Activated naive CD8-positive, alpha-beta T cell treated with anti-CD3 and anti-CD28 coated beads for 36 hours (primary cell): ENCODE measurements around the gene SLX9. TPM values are rescaled to one million over a fixed set of nuclear protein-coding genes. Genes with fewer than 3 reads are reported as not detected.

Experiments
- DNase-seq: peaks from one replicate; pipeline ENCODE4 v3.0.0; 2021
- H3K27ac Mint-ChIP-seq: one replicate; pipeline ENCODE4 v1.8.0; 2022; ENCODE audit warnings: mild to moderate bottlenecking, moderate library complexity, mixed read lengths
- H3K27me3 Mint-ChIP-seq: one replicate; pipeline ENCODE4 v1.8.0; 2022; ENCODE audit warnings: mild to moderate bottlenecking, mixed read lengths
- H3K36me3 Mint-ChIP-seq: one replicate; pipeline ENCODE4 v1.8.0; 2021; ENCODE audit warnings: mild to moderate bottlenecking, mixed read lengths
- H3K4me1 Mint-ChIP-seq: one replicate; pipeline ENCODE4 v1.8.0; 2021; ENCODE audit warnings: mixed read lengths
- H3K4me3 Mint-ChIP-seq: one replicate; pipeline ENCODE4 v1.8.0; 2022; ENCODE audit warnings: mild to moderate bottlenecking, moderate library complexity, mixed read lengths
- H3K9me3 Mint-ChIP-seq: one replicate; pipeline ENCODE4 v1.8.0; 2022; ENCODE audit warnings: mixed read lengths
- total RNA-seq, 2 experiments: library from RNA; stranded (reverse); gene quantifications; one replicate each; pipeline ENCODE4 v1.2.3, GENCODE V29; 2021

The SLX9 gene
- total RNA-seq, 2 experiments from 2014 or later = 85.9 to 93.6 TPM

DNA sequence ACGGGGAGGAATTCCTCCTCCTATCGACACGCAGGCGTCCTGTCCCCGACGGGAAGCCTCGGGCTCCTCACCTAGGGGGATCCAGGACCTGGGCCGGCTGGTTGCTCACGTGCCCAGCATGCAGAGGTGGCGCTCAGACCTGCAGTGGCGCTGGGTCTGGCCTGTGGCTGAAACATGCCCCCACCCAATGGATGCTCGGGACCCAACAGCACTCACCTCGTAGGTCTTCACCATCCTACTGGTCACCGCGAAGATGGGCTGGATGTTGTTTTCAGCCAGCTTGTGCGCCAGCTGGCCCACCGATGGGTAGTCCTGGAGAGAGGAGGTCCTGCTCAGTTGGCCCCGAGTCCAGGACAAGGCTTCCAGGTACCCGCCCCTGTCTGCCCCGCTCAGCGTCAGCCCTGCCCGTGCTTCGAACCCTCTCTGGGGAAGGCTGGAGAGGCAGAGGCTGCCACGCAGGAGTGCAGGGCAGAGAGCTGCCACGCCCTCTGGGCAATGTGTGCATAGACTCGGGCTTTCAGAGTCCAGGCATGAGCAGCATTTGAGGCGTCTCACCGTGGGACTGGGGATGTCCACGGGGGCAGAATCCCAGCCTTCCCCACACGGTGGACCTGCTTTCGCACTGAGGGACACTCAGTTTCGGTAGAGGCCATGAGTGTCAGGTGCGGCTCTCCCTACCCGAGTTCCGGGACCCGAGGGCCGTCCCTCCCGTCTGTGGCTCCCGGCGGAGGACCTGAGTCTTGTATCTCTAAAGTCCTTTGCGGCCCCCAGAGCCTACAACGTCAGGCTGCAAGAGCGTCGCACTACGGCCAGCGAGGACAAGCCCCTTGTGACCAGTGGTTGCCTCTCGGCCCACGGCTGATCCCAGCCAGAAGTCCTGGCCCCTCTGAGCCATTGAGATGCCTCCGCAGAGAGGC, 40.7 kb upstream of the SLX9 start:
- Mint-ChIP-seq H3K4me1 (no peaks in the 10 kb centered on the region), H3K27ac (no peak overlapping the region), H3K4me3 (no peak overlapping the region), H3K36me3 (peaks cover 28% of the 10 kb centered on the region), H3K9me3 (no peaks in the 10 kb centered on the region), H3K27me3 (no peaks in the 10 kb centered on the region)
- DNase-seq = no peak

DNA sequence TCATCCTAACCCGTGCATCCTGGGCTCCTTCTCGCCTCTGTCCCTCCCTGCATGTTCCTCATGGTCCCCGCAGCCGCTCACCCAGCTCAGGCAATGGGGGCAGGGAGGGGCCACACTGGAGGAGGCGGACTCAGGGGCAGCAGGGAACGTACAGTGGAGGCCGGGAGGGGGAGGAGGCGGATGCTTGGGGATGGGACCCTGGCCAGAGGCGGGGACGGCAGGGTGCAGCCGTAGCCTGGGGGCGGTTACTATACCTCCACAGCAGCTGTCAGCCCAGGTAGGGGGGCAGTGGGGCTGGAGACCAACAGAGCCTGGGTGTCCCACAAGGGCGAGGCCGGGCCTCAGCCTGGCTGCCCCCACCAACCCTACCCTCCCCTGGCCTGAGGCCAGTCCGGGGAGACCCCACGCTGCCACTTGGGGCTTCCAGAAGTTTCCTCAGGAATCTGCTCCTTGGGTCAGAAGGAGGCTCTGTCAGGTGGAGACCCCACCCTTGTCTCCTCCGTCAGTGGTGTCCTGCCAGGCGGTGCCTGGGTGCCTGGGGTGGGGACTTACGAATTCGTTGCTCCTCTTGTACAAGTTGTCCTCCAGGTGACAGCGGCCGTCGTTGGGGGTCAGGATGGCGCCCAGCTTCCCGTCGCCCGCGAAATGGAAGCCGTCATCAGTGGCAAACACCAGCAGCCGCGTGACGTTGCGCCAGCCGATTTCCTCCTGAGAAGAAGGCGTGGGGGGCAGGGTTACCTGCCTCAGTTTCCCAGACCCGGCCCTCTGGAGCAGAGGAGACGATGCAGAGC, 39.9 kb upstream of the SLX9 start:
- H3K27ac Mint-ChIP-seq = no peak overlapping the region
- no peaks in the 10 kb centered on the region for H3K4me1 Mint-ChIP-seq

DNA sequence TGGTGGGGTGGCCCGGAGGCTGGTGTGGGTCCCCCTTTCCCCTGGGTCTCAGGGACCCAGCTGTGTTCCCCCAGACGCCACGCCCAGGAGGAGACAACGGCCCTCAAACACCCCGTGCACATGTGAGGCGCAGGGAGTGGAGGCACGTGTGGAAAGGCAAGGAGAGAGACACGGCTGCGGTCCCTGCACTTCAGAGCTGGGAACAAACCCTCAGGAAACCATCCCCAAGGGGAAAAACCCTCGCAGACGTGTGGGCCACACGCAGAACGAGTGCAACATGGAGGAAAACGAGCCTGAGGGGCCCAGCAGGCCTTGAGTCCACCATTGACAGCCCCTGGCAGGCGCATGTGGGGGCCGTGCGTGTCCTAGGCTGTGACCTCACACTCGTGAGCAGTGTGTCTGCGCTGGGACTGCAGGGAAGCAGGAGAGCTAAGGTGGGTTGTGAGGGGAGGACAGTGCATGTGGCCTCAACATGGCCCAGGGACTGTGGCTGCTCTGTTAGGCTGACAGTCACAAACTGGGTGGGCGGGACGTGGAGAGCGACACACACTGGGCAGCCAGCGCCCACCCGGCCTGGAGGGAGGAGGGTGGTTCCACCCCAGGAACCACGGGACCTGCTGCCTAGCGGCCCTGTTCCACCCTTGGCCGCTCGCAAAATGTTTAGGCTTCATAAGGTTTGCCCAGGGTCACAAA, 39.1 kb upstream of the SLX9 start:
- Mint-ChIP-seq H3K36me3 (peaks cover 35% of the 10 kb centered on the region), H3K27ac (no peak overlapping the region)

More for the DNA sequence above, 39.9 kb upstream of the SLX9 start:
- Mint-ChIP-seq H3K27me3 (no peaks in the 10 kb centered on the region), H3K36me3 (peaks cover 35% of the 10 kb centered on the region), H3K4me3 (no peak overlapping the region), H3K9me3 (no peaks in the 10 kb centered on the region)
- DNase-seq = no peak

DNA sequence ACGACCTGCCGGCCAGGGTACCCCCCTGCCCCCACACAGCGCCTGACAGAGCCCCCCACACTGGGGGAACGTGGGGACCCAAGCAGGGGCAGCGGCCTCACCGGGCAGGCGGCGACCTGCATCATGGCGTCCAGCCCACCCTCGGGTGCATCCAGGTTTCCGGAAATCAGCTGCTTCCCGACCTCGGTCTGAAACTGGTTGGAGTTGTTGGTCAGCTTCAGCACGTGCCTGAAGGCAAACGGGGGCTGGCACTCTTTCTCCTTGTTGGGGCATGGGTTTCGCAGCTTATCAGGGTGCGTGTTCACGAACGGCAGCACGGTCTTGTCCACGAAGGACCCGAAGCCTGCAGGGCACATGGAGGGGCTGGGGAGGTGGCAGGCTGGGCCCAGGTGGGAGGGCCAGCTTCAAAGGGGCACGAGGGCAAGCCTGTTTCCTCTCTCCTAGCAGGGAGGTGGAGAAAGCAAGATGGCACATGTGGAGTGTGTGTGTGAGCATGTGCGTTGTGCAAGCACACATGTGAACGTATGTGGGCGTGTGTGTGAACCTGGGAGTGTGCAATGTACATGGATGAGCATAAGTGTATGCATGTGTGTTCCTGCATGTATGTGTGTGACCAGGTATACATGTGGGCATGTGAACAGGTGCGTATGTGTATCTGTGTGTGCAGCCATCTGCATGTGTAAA, 38.3 kb upstream of the SLX9 start:
- Mint-ChIP-seq H3K4me3 (no peak overlapping the region), H3K4me1 (no peaks in the 10 kb centered on the region), H3K27ac (no peak overlapping the region), H3K27me3 (no peaks in the 10 kb centered on the region), H3K36me3 (peaks cover 40% of the 10 kb centered on the region), H3K9me3 (no peaks in the 10 kb centered on the region)
- no peak for DNase-seq

More for the DNA sequence above, 39.1 kb upstream of the SLX9 start:
- H3K4me1 Mint-ChIP-seq = no peaks in the 10 kb centered on the region
- no peaks in the 10 kb centered on the region for H3K9me3 Mint-ChIP-seq
- no peak overlapping the region for H3K4me3 Mint-ChIP-seq
- H3K27me3 Mint-ChIP-seq = no peaks in the 10 kb centered on the region
- DNase-seq = no peak

- Mint-ChIP-seq H3K36me3 (peaks cover 41% of the 10 kb centered on the region), H3K9me3 (no peaks in the 10 kb centered on the region), H3K4me3 (no peak overlapping the region), H3K27ac (no peak overlapping the region), H3K27me3 (no peaks in the 10 kb centered on the region), H3K4me1 (peaks cover under 1% of the 10 kb centered on the region)
- DNase-seq = no peak
Measured at GRCh38 chr21:44902268-44903049, 37.4 kb upstream of the SLX9 start.

DNA sequence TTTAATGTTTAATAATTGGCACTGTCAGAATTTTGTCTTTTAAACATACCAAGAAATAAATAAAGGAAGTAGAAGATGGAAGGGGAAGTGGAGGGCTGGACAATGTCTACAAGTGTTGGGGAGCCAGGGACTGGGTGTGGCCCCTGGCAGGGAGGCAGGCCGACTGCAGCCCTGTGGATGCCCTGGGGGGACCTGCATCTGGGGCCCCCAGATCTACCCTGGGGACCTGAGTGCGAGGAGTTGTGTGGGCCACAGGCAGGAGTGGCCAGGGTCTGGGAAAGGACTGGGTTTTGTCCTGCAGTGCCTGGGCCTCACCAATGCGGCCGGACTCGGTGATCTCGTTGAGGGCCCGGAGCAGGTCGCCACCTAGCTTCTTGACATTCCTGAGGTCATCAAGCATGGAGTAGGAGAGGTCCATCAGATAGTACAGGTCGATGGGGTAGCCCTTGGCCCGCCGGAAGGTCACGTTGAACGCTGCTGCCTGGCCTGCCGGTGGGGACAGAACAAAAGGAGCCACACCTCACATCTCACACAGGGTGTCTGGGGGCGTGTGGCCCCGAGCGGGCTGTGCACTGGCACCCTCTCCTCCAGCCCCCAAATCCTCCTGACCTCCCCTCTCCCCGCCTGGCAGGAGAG, 36.7 kb upstream of the SLX9 start:
- Mint-ChIP-seq H3K27ac (no peak overlapping the region), H3K27me3 (no peaks in the 10 kb centered on the region), H3K36me3 (peaks cover 41% of the 10 kb centered on the region), H3K4me1 (peaks cover 7% of the 10 kb centered on the region), H3K9me3 (no peaks in the 10 kb centered on the region), H3K4me3 (no peak overlapping the region)
- no peak for DNase-seq

- Mint-ChIP-seq H3K9me3 (no peaks in the 10 kb centered on the region), H3K27ac (no peak overlapping the region), H3K4me1 (peaks cover 11% of the 10 kb centered on the region), H3K27me3 (no peaks in the 10 kb centered on the region), H3K4me3 (no peak overlapping the region), H3K36me3 (peaks cover 40% of the 10 kb centered on the region)
- no peak for DNase-seq
Measured at GRCh38 chr21:44903689-44904088, 36.1 kb upstream of the SLX9 start.

GRCh38 chr21:44904141-44904923, 35.5 kb upstream of the SLX9 start:
- no peak for DNase-seq
- peak overlapping the region; percentile 8 for H3K27ac Mint-ChIP-seq
- no peaks in the 10 kb centered on the region for H3K9me3 Mint-ChIP-seq
- H3K27me3 Mint-ChIP-seq = no peaks in the 10 kb centered on the region
- peaks cover 43% of the 10 kb centered on the region for H3K36me3 Mint-ChIP-seq
- peaks cover 17% of the 10 kb centered on the region for H3K4me1 Mint-ChIP-seq
- no peak overlapping the region for H3K4me3 Mint-ChIP-seq

DNA sequence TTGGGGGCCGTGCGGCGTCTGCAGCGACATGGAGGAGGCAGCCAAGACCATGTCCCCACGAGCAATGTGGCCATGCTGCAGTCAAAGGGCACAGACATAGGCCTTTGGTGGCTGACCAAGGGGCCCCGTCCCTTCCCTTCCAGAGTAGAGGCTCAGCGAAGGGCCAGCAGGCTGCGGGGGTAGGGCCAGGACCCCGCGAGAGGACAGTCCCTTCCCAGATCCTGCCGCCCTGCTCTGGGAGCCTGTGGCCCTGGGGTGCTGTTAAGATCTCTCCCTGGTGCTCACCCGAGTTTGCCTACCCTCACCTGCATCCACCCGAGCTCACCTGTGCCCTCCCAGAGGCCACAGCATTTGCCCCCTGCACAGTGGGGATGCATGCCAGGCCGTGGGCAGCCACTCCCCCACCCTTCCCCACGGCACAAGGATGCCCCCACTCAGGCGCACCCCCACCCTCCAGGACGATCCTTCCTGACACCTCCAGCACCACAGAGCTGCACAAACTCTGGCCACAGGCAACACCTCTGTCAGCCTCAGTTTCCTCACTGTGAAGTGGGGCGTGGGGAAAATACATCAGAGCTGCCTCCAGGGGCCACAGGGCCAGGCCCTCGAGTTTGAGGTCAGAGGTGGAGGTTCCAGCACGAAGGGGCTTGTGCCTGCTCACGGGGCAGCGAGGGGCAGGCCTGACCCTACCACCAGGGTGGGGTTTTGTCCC, 34.7 kb upstream of the SLX9 start:
- peaks cover 23% of the 10 kb centered on the region for H3K4me1 Mint-ChIP-seq
- no peak for DNase-seq
- H3K4me3 Mint-ChIP-seq = no peak overlapping the region
- no peaks in the 10 kb centered on the region for H3K27me3 Mint-ChIP-seq
- no peaks in the 10 kb centered on the region for H3K9me3 Mint-ChIP-seq
- H3K36me3 Mint-ChIP-seq = peaks cover 49% of the 10 kb centered on the region
- H3K27ac Mint-ChIP-seq = no peak overlapping the region

DNA sequence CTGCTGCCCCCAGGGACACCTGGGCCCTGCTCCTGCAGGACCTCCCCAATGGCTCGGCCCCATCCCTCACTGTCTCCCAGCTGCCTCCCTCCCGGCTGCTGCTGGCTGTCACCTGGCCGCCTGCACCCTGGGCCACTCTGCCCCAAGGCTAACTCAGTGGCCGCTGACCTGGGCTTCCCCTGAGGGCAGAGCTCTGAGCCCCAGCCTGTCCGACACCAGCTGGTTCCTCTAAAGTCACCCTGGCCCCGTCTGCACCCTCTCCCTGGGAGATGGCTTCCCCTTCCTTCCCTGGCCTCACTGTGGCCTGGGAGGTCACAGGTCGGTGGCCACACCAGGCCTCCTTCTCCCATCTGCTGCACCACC, 34.1 kb upstream of the SLX9 start:
- Mint-ChIP-seq H3K36me3 (peaks cover 48% of the 10 kb centered on the region), H3K4me1 (peaks cover 27% of the 10 kb centered on the region), H3K27me3 (no peaks in the 10 kb centered on the region), H3K9me3 (no peaks in the 10 kb centered on the region), H3K27ac (peak overlapping the region; percentile 29), H3K4me3 (no peak overlapping the region)
- no peak for DNase-seq

GRCh38 chr21:44907225-44907965, 32.4 kb upstream of the SLX9 start:
- DNase-seq = no peak
- peak overlapping the region; percentile 9 for H3K4me3 Mint-ChIP-seq
- peaks cover 42% of the 10 kb centered on the region for H3K4me1 Mint-ChIP-seq
- H3K27me3 Mint-ChIP-seq = no peaks in the 10 kb centered on the region
- peaks cover 40% of the 10 kb centered on the region for H3K36me3 Mint-ChIP-seq
- H3K27ac Mint-ChIP-seq = peak overlapping the region; percentile 79
- H3K9me3 Mint-ChIP-seq = no peaks in the 10 kb centered on the region
